Anterior cingulate cortex (tissue), 58 donors: ENCODE measurements around the gene EPHB2.

ENCODE experiments used
- DNase-seq, 58 donors: peaks; one replicate each; lab custom pipeline; 2025; lab: John Stamatoyannopoulos, UW

The EPHB2 gene

GRCh38 chr1:22717037-22717760 lies 6.6 kb downstream of the EPHB2 start:
- DNase-seq = no peak

GRCh38 chr1:22721122-22721873 lies 10.7 kb downstream of the EPHB2 start:
- DNase-seq = no peak

- DNase-seq = peak in 2 of 58 donors; percentile 10 to 18
Observed at GRCh38 chr1:22722901-22723550, 12.4 kb downstream of the EPHB2 start.

GRCh38 chr1:22727873-22728272 lies 17.2 kb downstream of the EPHB2 start:
- DNase-seq = no peak

GRCh38 chr1:22728751-22729399 lies 18.2 kb downstream of the EPHB2 start:
- no peak for DNase-seq

- no peak for DNase-seq
Observed at GRCh38 chr1:22729400-22729773, 18.7 kb downstream of the EPHB2 start.

- DNase-seq = no peak
Observed at GRCh38 chr1:22729912-22730311, 19.3 kb downstream of the EPHB2 start.

GRCh38 chr1:22731924-22732720 lies 21.5 kb downstream of the EPHB2 start:
- DNase-seq = peak in 1 of 58 donors; percentile 23

- no peak for DNase-seq
Observed at GRCh38 chr1:22733643-22734042, 23.0 kb downstream of the EPHB2 start.

- DNase-seq = no peak
Observed at GRCh38 chr1:22736501-22737080, 26.0 kb downstream of the EPHB2 start.

- no peak for DNase-seq
Observed at GRCh38 chr1:22737374-22738068, 26.9 kb downstream of the EPHB2 start.

- DNase-seq = no peak
Observed at GRCh38 chr1:22738069-22738435, 27.4 kb downstream of the EPHB2 start.

- no peak for DNase-seq
Observed at GRCh38 chr1:22738522-22738921, 27.9 kb downstream of the EPHB2 start.

GRCh38 chr1:22739648-22740385 lies 29.2 kb downstream of the EPHB2 start:
- DNase-seq = no peak

GRCh38 chr1:22741118-22741517 lies 30.5 kb downstream of the EPHB2 start:
- no peak for DNase-seq

GRCh38 chr1:22745669-22746585 lies 35.3 kb downstream of the EPHB2 start:
- DNase-seq = no peak

GRCh38 chr1:22747021-22747734 lies 36.5 kb downstream of the EPHB2 start:
- no peak for DNase-seq
